ENCODE measurements around the gene RFFL.
"Not testable (repeated sequence)": the region's sequence is repeated elsewhere in the genome, so short reads cannot be mapped to it uniquely, and the experiment has no call there.

Gene RFFL

GRCh38 chr17:35046245-35046644 is 17.3 kb downstream of the RFFL start:
- Histone ChIP-seq H3K27me3 (replicated peaks; ENCODE audit: control insufficient read depth, insufficient read depth, low read length) (no peaks in the 10 kb centered on the region), H3K36me3 (ENCODE audit: control insufficient read depth, insufficient read depth, low read length) (no peaks in the 10 kb centered on the region), H3K4me3 (replicated peaks; ENCODE audit: low read depth, low read length) (peak overlapping the region; percentile 37)
- TF ChIP-seq CTCF (IDR thresholded peaks at IDR 0.05; ENCODE audit: insufficient read depth, low read length, poor library complexity, severe bottlenecking), result no peak
- DNase-seq (ENCODE audit: extremely low read depth, insufficient read length), result no peak

- not testable (repeated sequence) for H3K4me3 ChIP-seq (replicated peaks; ENCODE audit: low read depth, low read length); H3K36me3 ChIP-seq (ENCODE audit: control insufficient read depth, insufficient read depth, low read length); DNase-seq (ENCODE audit: extremely low read depth, insufficient read length); H3K27me3 ChIP-seq (replicated peaks; ENCODE audit: control insufficient read depth, insufficient read depth, low read length)
These were observed 18.0 kb downstream of the RFFL start for GRCh38 chr17:35045458-35045979.

- Histone ChIP-seq H3K27me3 (replicated peaks; ENCODE audit: control insufficient read depth, insufficient read depth, low read length) (no peaks in the 10 kb centered on the region), H3K4me3 (replicated peaks; ENCODE audit: low read depth, low read length) (no peak overlapping the region), H3K36me3 (ENCODE audit: control insufficient read depth, insufficient read depth, low read length) (no peaks in the 10 kb centered on the region)
- no peak for DNase-seq (ENCODE audit: extremely low read depth, insufficient read length)
- TF ChIP-seq CTCF (IDR thresholded peaks at IDR 0.05; ENCODE audit: insufficient read depth, low read length, poor library complexity, severe bottlenecking), result no peak
These were observed 19.3 kb downstream of the RFFL start for GRCh38 chr17:35044181-35044580.

- no peak for TF ChIP-seq CTCF (IDR thresholded peaks at IDR 0.05; ENCODE audit: insufficient read depth, low read length, poor library complexity, severe bottlenecking)
- DNase-seq (ENCODE audit: extremely low read depth, insufficient read length), result no peak
- H3K36me3 ChIP-seq (ENCODE audit: control insufficient read depth, insufficient read depth, low read length), result no peaks in the 10 kb centered on the region
- no peaks in the 10 kb centered on the region for H3K27me3 ChIP-seq (replicated peaks; ENCODE audit: control insufficient read depth, insufficient read depth, low read length)
- no peak overlapping the region for H3K4me3 ChIP-seq (replicated peaks; ENCODE audit: low read depth, low read length)
These were observed 22.1 kb downstream of the RFFL start for GRCh38 chr17:35041390-35041789.

GRCh38 chr17:35038453-35038852 is 25.1 kb downstream of the RFFL start:
- Histone ChIP-seq H3K36me3 (ENCODE audit: control insufficient read depth, insufficient read depth, low read length) (no peaks in the 10 kb centered on the region), H3K4me3 (replicated peaks; ENCODE audit: low read depth, low read length) (no peak overlapping the region), H3K27me3 (replicated peaks; ENCODE audit: control insufficient read depth, insufficient read depth, low read length) (no peaks in the 10 kb centered on the region)
- no peak for DNase-seq (ENCODE audit: extremely low read depth, insufficient read length)
- no peak for TF ChIP-seq CTCF (IDR thresholded peaks at IDR 0.05; ENCODE audit: insufficient read depth, low read length, poor library complexity, severe bottlenecking)

GRCh38 chr17:35030780-35031179 is 32.7 kb downstream of the RFFL start:
- Histone ChIP-seq H3K27me3 (replicated peaks; ENCODE audit: control insufficient read depth, insufficient read depth, low read length) (no peaks in the 10 kb centered on the region), H3K36me3 (ENCODE audit: control insufficient read depth, insufficient read depth, low read length) (peaks cover 6% of the 10 kb centered on the region), H3K4me3 (replicated peaks; ENCODE audit: low read depth, low read length) (no peak overlapping the region)
- DNase-seq (ENCODE audit: extremely low read depth, insufficient read length), result no peak
- TF ChIP-seq CTCF (IDR thresholded peaks at IDR 0.05; ENCODE audit: insufficient read depth, low read length, poor library complexity, severe bottlenecking), result no peak

Measured in GM06990 (cell line).